Measurements from ENCODE around the gene BNIPL.

- TF ChIP-seq CTCF (IDR thresholded peaks at IDR 0.05): no peak
- TF ChIP-seq REST (IDR thresholded peaks at IDR 0.05; ENCODE audit: insufficient read depth in 1 of 2, low read depth in 2 of 2, low read length in 1 of 2): no peak
- no peak for TF ChIP-seq POLR2AphosphoS5 (IDR thresholded peaks at IDR 0.05; ENCODE audit: low read depth, low read length)
- TF ChIP-seq SIN3A (IDR thresholded peaks at IDR 0.05; ENCODE audit: borderline replicate concordance, insufficient read depth, low read depth, low read length): no peak
- TF ChIP-seq TCF7L2 (IDR thresholded peaks at IDR 0.05; ENCODE audit: low read depth, low read length): no peak
Observed at GRCh38 chr1:151003180-151003579, 33.2 kb upstream of the BNIPL start.

Data from Panc1 (cell line).